Measurements from ENCODE around the gene INPP5A. TPM values are rescaled to one million over a fixed set of nuclear protein-coding genes. Genes with fewer than 3 reads are reported as not detected.

Gene INPP5A
- total RNA-seq, 4 donors from 2014 or later: 31.2 to 51.8 (median 41.5) TPM

DNA sequence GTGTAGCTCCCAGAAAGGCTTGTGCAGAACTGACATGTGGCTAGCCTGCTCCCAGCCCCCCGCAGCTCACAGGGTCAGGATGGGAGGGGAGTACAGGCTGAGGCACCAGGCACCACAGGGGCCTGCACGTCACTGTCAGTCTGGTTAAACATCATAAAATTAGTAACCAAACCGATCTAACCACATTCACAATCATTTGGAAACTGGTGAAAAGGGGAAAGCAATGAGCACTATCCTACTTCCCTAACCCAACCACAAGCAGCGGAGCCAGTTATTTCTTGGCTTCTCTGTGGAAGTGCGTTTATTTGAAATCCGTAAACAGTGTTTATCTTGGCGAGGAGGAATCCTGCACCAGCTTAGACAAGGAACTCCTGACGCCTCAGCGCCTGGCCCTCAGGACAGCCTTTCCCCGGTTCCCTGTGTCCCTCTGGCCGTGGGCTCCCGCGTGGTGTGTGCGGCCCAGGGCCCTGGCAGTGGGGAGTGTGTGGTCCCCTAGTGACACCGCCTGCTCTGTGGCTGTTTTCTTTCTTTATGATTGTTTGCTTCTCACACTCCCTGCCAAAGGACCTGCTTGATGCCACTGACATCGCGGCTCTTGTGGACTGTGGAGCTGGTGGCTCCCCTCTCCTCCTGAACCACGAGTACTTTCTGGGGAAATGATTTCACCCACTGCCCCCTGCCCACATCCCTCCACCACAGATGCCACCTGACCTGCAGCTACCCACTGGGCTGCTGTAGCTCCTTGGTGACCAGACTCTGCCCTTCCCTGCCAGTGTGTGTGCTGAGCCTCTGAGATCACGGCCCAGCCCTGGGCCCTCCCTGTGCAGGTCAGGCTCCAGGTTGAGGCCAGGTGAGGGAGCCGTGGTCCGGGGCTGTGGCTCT, 38.0 kb downstream of the INPP5A start:
- H3K4me3 ChIP-seq (ENCODE audit: low read depth, poor library complexity, severe bottlenecking): no peak overlapping the region
- TF ChIP-seq POLR2A (IDR thresholded peaks at IDR 0.05): no peak
- TF ChIP-seq, protein P1, sequence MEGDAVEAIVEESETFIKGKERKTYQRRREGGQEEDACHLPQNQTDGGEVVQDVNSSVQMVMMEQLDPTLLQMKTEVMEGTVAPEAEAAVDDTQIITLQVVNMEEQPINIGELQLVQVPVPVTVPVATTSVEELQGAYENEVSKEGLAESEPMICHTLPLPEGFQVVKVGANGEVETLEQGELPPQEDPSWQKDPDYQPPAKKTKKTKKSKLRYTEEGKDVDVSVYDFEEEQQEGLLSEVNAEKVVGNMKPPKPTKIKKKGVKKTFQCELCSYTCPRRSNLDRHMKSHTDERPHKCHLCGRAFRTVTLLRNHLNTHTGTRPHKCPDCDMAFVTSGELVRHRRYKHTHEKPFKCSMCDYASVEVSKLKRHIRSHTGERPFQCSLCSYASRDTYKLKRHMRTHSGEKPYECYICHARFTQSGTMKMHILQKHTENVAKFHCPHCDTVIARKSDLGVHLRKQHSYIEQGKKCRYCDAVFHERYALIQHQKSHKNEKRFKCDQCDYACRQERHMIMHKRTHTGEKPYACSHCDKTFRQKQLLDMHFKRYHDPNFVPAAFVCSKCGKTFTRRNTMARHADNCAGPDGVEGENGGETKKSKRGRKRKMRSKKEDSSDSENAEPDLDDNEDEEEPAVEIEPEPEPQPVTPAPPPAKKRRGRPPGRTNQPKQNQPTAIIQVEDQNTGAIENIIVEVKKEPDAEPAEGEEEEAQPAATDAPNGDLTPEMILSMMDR (IDR thresholded peaks at IDR 0.05): no peak
- intact Hi-C loops (cut with DNase I; ENCODE audit: low total_unique reads): no loop called here
- WGBS, 2 donors: 60 to 70% methylated on average over 21 of the region's 21 CpGs
- DNase-seq (ENCODE audit: low spot score in 2 of 2): peak in 1 of 2 donors; percentile 79

DNA sequence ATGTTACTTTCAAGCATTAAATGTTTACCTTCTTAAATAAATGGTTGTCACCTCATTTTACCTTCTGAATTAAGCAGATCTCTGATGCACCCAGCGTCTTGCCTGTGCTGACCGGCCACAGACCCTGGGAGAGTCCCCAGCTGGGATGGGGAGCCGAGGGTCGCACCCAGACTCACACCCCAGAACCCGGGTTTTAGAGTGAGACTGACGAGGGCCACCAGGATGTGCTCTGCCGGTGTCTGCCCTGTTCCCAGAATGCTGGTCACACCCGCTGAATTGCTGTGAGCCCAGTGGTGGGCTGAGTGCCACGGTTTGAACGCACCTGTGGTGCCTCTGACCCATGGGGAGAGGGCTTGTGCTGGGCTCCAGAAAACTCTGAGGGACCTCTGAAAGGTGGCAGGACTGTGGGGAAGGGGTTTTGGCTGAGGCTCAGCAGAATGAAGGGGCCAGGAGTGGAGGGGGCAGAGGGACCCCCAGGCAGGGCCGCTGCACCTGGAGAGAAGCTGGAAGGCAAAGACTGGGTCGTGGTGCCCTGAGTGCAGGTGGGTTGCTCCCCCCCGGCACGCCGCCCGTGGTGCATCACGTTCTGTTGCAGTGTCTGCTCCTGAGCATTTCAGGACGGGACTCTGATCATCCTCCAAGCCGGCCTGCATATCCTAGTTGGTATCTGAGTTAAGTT, 39.2 kb downstream of the INPP5A start:
- DNase-seq (ENCODE audit: low spot score in 2 of 2): no peak
- intact Hi-C loops (cut with DNase I; ENCODE audit: low total_unique reads): no loop called here
- TF ChIP-seq, protein P1 (IDR thresholded peaks at IDR 0.05): no peak
- no peak for TF ChIP-seq POLR2A (IDR thresholded peaks at IDR 0.05)
- no peak overlapping the region for H3K4me3 ChIP-seq (ENCODE audit: low read depth, poor library complexity, severe bottlenecking)
- 85 to 93% methylated on average over 18 to 19 of the region's 19 CpGs for WGBS, 2 donors

DNA sequence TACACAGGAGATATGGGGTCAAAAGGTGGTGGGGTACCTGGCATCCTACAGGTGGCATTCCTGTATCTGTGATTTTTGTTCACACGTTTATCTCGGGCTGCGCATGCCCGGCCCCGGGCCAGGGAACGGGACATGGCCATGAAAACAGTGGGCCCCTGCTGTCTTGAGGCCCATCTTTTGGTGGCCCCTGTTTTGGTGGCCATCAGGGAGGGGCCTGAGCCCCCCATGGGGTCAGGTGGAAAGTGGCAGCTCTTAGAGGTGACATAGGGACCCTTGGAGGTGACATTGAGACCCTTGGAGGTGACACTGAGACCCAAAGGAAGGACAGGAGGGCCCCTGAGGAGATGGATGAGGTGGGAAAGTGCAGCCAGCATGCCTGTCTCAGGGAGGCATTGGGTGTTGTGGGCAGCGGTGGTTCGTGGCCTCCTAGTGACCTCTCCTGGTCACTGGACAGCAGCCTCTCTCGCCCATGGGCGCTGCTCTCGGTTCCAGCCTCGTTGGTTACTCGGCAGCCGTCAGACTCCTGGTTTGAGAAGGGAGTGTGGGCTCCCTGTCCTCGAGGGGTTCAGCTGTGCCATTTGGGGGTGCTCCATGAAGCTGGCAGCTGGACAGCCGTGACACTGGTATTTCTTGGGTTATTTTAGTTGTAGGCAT, 39.9 kb downstream of the INPP5A start:
- H3K4me3 ChIP-seq (ENCODE audit: low read depth, poor library complexity, severe bottlenecking): no peak overlapping the region
- 83 to 86% methylated on average over 16 of the region's 16 CpGs for WGBS, 2 donors
- TF ChIP-seq, protein P1 (IDR thresholded peaks at IDR 0.05): no peak
- TF ChIP-seq POLR2A (IDR thresholded peaks at IDR 0.05): no peak
- intact Hi-C loops (cut with DNase I; ENCODE audit: low total_unique reads): no loop called here
- peak in 1 of 2 donors; percentile 80 for DNase-seq (ENCODE audit: low spot score in 2 of 2)

DNA sequence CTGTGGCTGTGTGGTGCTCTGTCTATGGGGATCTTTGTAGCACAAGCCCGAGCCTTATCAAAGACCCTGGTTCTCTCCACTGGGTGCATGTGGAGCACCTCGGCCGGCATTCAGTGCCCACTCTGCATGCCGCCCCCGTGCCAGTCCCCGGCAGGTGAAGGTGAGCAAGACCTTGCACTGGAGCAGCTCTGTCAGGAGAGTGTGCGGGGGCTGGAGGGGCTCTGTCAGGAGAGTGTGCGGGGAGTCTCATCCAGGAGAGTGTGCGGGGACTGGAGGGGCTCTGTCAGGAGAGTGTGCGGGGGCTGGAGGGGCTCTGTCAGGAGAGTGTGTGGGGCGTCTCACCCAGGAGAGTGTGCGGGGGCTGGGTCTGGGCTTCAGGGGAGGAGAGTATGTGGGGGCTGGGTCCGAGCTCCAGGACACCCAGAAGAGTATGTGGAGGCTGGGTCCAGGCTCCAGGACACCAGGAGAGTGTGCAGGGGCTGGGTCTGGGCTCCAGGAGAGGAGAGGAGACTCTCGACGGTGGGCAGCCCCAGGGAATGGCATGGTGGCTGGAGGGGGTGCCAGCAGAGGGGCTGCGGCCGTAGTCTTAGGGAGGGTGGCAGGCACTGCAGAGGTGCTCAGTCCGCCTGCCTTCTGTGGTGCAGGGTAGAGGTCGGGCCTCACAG, 40.8 kb downstream of the INPP5A start:
- H3K4me3 ChIP-seq (ENCODE audit: low read depth, poor library complexity, severe bottlenecking): no peak overlapping the region
- intact Hi-C loops (cut with DNase I; ENCODE audit: low total_unique reads): no loop called here
- no peak for TF ChIP-seq POLR2A (IDR thresholded peaks at IDR 0.05)
- TF ChIP-seq, protein P1 (IDR thresholded peaks at IDR 0.05): no peak
- WGBS, 2 donors: 89 to 92% methylated on average over 19 of the region's 19 CpGs
- DNase-seq (ENCODE audit: low spot score in 2 of 2): no peak

DNA sequence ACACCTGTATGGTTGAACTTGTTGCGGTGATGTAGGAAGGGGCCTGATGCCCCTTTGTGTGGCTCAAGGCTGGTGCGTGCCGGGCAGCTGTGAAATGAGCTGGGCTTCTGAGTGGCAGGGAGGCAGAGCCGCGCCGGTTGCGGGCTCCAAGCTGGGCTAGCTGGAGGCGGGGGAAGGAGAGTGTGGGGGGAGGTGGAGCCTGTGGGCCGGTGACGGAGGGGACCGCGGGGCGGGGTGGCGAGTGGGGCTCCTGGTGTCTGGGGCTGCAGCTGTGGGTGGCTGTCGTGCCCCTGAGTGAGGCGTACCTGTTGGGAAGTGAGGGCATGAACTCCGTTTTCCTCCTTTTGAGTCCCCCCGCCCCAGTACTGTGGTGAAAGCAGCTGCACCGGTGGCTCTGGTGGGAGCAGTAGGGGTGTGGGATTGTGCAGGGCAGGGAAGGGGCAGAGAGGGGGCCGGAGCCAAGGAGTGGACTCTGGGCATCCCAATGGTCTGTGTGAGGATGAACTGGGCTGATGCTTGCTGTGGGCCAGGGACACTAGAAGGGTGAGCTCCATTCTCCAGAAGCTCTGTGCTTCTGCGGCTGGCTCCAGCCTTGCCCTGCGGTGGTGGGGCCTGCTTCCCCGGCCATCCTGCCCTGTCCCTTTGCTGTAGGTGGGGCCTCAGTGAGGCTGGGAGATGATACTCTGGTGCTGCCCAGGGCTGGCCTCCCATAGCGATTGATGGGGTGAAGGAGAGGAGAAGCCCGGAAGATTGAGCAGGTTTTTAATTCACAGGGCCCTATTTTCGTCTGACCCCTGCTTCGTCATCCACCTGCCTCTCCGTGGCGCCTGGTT, 41.7 kb downstream of the INPP5A start:
- H3K4me3 ChIP-seq (ENCODE audit: low read depth, poor library complexity, severe bottlenecking): no peak overlapping the region
- intact Hi-C loops (cut with DNase I; ENCODE audit: low total_unique reads): no loop called here
- WGBS, 2 donors: 82 to 87% methylated on average over 29 of the region's 29 CpGs
- DNase-seq (ENCODE audit: low spot score in 2 of 2): peak in 1 of 2 donors; percentile 76
- no peak for TF ChIP-seq POLR2A (IDR thresholded peaks at IDR 0.05)
- TF ChIP-seq, protein P1 (IDR thresholded peaks at IDR 0.05): no peak

Data from lower leg skin (tissue), 4 donors.